ENCODE results near the gene SEPHS2.

GRCh38 chr16:30395155-30395991 lies 50.3 kb downstream of the SEPHS2 start, which contains the start of gene ZNF48:
- TF ChIP-seq CTCF (IDR thresholded peaks at IDR 0.05) (peak in 1 of 2 donors; percentile 24), POLR2A (IDR thresholded peaks at IDR 0.05) (peak in 1 of 2 donors; percentile 30), EP300 (IDR thresholded peaks at IDR 0.05) (no peak), POLR2AphosphoS5 (IDR thresholded peaks at IDR 0.05) (peak in 1 of 3 donors; percentile 21)

Measured in suprapubic skin (tissue), 4 donors.